Skin epidermis (tissue), 12 donors: ENCODE results near the gene LIME1.
A peak's percentile ranks its signal among the peaks of the same experiment; 100 is the strongest.

Experiments used
- H3K27ac ChIP-seq, 21 experiments: fragments of 200-600 bp; sonication (generic) in 11 of 21; one replicate each; pipeline ENCODE4 v1.5.0; 2020; ENCODE audit warnings: mild to moderate bottlenecking in 3 of 21, inconsistent platforms in 2 of 21, moderate library complexity in 2 of 21
- H3K4me3 ChIP-seq, 7 experiments: fragments of 200-600 bp; sonication (generic) in 2 of 7; one replicate each; pipeline ENCODE4 v1.5.0; 2020; ENCODE audit warnings: inconsistent platforms in 2 of 7, mild to moderate bottlenecking in 2 of 7, moderate library complexity in 1 of 7

Gene LIME1, protein sequence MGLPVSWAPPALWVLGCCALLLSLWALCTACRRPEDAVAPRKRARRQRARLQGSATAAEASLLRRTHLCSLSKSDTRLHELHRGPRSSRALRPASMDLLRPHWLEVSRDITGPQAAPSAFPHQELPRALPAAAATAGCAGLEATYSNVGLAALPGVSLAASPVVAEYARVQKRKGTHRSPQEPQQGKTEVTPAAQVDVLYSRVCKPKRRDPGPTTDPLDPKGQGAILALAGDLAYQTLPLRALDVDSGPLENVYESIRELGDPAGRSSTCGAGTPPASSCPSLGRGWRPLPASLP

DNA sequence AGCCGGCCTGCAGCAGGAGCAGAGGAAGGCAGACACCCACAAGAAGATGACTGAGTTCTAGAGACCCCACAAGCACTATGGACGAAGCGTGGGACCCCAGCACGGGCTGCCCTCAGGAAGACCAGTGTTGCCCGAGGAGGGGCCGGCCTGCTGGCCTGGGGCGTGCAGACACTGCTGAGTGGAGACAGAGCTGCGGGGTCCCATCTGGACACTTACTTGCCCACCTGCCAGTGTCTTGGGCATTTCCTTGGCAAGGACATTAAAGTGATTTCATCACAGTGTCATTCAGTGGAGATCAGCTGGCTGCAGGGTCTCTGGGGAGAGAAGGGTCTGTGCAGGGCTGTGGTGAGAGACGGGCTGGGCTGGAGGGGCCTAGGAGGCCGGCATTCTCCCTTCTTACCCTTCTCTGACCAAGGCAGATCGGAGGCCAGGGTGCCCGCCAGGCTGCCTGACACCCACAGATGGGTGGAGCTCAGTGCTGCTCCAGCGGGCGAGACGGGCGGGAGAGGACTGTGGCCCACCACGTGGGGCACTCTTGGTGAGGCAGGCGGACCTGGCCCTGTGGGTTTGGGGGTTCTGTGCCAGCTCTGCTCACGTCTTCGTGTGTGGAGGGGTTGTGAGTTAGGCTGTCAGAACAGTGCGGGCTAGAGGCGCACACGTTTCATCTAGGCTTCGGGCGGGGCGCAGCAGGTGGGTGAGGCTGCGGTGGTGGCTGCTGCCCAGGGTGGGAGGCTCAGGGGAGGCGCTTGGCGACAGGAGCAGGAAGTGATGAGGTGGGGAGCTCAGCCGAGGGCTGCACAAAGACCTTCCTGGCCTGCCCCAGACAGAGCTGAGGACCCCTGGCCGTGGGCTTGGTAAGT, at the start of gene LIME1:
LIME1 (plus strand) TSS at position 806 of the 860 bp plus-strand sequence. CDS start 886 bp downstream, outside the sequence.
- Histone ChIP-seq H3K27ac (peak within 1 kb of the TSS; percentile 6 to 94 (median 68)), H3K4me3 (peak within 1 kb of the TSS; percentile 32 to 53 (median 41))

DNA sequence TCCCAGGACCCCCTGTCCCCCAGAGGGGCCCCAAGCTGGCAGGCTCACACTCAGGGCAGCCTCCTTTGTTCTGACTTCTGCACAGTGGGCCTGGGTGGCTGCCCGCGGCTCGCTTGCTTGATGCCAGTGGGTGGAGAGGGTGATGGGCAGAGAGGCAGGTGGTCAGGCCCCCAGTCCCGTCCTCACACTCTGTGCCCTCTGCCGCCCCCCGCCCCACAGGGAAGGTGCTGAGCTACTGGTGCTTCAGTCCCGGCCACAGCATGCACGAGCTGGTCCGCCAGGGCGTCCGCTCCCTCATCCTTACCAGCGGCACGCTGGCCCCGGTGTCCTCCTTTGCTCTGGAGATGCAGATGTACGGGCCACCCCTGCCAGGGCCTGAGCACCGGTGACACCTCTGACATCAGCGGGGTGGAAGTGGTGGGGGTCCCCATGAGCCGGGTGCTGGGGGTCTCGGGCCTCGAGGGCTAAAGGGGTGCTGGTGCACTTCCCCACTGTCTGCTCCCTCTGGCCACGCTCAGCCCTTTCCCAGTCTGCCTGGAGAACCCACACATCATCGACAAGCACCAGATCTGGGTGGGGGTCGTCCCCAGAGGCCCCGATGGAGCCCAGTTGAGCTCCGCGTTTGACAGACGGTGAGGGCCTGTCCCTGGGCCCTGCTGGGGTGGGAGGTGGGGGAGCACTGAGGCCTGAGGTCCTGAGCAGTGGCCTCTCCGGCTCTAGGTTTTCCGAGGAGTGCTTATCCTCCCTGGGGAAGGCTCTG, 48.9 kb upstream of the LIME1 start:
- H3K4me3 ChIP-seq = no peak overlapping the region
- peak overlapping the region; percentile 23 to 95 (median 82) for H3K27ac ChIP-seq

DNA sequence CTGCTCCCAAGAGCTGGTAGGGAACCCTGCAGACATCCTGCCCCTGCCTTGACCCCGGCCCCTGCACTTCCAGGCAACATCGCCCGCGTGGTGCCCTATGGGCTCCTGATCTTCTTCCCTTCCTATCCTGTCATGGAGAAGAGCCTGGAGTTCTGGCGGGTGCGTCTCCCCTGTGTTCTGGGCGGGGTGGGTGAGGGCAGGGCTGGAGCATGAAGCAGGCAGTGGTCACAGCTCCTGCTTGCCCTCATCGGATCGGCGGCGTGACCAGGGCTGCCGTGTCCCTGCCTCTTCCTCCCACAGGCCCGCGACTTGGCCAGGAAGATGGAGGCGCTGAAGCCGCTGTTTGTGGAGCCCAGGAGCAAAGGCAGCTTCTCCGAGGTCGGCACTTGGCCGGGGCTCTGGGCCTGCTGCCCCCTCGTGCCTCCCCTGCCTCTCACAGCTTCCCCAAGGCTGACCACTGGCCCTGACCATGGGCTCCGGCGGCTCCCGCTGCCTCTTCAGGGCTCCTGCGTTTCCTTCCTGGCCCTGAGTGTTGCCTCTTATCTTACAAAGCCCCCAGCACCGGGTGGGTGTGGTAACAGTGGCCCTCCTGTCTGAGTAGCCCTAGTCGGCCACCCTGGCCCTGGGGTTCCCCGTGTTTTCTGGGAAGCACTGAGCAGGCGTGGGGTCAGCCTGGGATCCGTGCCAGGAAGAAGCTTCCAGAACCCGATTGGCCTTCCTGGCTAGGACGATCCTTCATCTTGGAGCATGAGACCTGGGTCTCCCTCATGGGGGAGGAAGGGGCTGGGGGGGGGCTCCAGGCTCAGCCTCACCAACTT, 48.0 kb upstream of the LIME1 start:
- H3K4me3 ChIP-seq = no peak overlapping the region
- peak overlapping the region in 17 of 21 experiments; percentile 16 to 95 (median 84) for H3K27ac ChIP-seq

DNA sequence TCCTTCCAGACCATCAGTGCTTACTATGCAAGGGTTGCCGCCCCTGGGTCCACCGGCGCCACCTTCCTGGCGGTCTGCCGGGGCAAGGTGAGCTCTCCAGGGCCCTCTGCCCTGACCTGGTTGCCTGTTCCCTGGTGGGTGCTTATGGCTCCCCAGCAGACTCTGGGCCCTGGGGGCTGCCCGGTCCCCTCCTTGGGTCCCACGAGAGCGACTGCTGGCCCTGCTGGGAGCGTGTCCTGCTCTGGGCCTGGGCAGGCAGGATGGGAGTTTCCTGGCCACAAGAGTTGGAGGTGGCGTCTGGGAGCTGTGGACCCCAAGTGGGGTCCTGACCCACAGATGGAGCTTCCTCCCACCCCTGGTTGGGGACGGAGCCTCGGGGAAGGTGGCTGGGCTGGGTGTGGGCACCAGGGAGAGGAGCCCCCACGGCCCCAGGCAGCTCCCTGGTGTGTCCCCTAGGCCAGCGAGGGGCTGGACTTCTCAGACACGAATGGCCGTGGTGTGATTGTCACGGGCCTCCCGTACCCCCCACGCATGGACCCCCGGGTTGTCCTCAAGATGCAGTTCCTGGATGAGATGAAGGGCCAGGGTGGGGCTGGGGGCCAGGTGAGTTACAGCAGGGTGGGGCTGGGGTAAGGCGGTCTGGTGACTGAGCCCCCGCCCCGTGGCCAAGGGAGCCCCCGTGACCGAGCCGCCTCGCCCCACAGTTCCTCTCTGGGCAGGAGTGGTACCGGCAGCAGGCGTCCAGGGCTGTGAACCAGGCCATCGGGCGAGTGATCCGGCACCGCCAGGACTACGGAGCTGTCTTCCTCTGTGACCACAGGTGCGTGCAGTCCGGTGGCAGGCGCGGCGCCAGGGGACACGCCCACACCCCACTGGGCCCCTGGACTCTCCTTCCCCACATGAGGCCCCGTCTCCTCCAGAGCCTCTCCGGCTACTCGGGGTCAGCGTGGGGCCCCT, 47.1 kb upstream of the LIME1 start:
- Histone ChIP-seq H3K27ac (peak overlapping the region in 13 of 21 experiments; percentile 10 to 95 (median 82)), H3K4me3 (no peak overlapping the region)

DNA sequence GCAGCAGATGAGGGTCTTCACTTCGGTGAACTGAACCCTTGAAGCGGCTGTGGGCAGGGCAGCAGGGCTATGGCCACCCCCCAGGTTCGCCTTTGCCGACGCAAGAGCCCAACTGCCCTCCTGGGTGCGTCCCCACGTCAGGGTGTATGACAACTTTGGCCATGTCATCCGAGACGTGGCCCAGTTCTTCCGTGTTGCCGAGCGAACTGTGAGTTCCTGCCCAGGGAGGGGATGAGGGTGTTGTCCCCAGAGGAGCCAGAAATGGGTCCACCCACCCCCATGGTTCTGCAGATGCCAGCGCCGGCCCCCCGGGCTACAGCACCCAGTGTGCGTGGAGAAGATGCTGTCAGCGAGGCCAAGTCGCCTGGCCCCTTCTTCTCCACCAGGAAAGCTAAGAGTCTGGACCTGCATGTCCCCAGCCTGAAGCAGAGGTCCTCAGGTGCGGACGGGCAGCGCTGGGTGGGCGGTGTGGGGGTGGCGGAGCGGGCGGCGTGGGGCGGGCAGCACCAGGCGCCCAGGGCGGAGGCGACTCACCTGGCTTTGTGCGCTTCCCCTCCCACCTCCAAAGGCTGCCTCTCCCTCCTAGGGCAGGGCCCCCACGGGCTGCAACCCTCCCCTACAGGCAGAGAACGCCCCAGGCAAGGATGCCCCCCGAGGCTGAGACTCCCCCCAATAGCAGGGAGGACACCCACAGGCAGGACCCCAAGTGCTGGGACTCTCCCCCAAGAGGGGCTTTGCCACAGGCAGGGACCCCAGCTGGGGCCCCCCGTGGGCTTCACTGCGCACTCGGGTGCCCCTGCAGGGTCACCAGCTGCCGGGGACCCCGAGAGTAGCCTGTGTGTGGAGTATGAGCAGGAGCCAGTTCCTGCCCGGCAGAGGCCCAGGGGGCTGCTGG, 46.2 kb upstream of the LIME1 start:
- no peak overlapping the region for H3K4me3 ChIP-seq
- H3K27ac ChIP-seq = peak overlapping the region in 8 of 21 experiments; percentile 41 to 95 (median 85)

DNA sequence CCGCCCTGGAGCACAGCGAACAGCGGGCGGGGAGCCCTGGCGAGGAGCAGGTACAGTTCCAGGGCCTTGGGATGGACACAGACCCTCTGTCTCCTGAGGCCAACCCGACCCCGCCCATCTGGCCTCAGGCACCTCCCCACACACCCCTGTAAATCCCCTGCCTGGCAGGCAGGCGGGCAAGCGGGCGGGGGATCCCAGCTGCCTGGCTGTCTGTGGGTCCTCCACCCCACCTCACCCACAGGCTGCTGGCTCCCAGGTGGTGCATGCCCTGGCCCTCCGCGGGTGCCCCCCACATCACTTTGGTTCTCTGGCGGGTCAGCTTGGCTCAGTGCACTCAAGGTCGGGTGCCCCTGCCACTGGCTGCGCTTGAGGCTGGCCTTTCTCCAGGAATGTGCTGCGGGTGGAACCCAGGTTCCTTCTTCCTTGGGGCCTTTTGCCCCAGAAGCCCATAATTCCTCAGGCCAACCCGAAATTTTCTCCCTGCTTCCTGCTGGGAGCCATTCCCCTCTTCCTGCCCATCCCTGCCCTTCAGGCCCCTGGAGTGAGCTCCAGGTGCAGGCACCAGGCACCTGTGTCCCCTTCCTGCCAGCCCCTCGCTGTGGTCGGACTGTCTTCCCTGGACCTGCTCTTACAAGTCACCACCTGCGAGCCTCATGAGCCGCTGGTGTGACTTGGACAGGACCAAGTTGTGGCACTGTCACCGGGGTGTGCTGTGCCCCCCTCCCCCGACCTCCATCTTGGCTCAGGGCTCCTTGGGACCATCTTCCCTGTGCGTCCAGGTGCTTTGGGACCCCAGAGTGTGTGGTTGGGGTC, 45.4 kb upstream of the LIME1 start:
- H3K4me3 ChIP-seq = no peak overlapping the region
- peak overlapping the region in 8 of 21 experiments; percentile 41 to 94 (median 71) for H3K27ac ChIP-seq

DNA sequence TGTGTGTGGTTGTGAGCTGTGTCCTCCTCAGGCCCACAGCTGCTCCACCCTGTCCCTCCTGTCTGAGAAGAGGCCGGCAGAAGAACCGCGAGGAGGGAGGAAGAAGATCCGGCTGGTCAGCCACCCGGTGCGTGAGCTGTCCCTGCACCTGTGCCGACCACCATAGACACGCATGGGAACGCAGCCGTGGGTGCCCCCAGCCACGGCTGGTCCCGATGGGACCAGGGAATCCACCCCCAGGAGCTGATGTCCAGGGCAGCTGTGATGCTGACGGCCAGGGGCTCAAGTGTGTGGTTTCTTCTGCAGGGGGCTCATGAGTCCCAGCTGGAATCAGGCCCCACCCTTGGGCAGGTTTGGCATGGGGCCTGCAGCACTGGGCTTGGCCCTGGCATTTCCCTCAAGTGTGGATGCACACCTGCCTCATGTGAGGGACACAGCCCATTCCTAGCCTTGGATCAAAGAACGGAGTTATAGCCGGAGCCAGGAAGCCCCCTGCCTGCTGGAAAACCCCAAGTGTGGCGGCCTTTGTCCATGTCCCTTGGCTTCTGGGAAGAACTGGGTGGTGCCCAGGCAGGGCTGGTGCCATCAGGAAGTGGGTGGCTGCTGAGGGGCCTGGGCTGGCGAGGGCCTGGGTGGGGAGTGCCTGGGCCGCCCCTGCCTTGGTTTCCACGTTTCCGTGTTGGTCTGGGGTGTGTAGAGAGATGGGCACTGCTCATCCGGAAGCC, 44.6 kb upstream of the LIME1 start:
- peak overlapping the region in 10 of 21 experiments; percentile 33 to 94 (median 66) for H3K27ac ChIP-seq
- H3K4me3 ChIP-seq = no peak overlapping the region

DNA sequence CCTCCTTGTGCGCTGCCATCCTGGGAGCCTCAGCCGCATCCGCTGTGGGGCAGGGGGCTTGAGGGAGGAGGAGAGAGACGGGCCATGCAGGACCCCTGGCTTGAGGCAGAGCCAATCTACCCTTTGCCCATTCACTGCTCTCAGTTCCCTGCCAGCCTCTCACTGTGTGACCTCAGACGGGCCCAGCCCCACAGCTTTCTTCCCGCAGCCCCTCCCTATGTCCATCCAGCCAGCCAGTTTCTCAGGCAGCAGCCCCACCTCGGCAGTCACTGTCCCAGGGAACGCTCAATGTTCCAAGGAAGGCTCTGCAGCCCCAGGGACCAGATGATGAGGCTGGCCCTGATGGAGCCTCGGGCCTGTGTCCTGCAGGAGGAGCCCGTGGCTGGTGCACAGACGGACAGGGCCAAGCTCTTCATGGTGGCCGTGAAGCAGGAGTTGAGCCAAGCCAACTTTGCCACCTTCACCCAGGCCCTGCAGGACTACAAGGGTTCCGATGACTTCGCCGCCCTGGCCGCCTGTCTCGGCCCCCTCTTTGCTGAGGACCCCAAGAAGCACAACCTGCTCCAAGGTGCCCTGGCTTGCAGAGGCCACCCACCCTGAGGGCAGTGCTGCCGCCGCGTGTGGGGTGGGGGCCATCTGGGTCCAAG, 43.9 kb upstream of the LIME1 start:
- H3K27ac ChIP-seq = peak overlapping the region in 10 of 21 experiments; percentile 36 to 94 (median 66)
- no peak overlapping the region for H3K4me3 ChIP-seq

DNA sequence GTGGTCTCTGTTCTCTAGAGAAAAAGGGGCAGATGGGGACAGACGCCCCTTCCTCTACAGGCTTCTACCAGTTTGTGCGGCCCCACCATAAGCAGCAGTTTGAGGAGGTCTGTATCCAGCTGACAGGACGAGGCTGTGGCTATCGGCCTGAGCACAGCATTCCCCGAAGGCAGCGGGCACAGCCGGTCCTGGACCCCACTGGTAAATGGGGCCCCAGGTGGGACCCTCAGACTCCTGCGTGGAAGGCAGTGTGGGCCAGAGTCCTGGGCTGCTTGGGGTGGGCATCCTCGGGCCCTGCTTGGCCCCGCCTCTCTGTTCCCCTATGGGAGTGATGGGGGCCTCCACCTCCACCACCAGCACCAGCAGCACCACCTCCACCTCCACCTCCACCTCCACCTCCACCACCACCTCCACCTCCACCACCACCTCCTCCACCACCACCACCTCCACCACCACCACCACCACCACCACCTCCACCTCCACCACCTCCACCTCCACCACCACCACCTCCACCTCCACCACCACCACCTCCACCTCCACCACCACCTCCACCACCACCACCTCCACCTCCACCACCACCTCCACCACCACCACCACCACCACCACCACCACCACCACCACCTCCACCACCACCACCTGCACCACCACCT, 43.3 kb upstream of the LIME1 start:
- Histone ChIP-seq H3K4me3 (no peak overlapping the region), H3K27ac (peak overlapping the region in 5 of 21 experiments; percentile 10 to 94 (median 73))

DNA sequence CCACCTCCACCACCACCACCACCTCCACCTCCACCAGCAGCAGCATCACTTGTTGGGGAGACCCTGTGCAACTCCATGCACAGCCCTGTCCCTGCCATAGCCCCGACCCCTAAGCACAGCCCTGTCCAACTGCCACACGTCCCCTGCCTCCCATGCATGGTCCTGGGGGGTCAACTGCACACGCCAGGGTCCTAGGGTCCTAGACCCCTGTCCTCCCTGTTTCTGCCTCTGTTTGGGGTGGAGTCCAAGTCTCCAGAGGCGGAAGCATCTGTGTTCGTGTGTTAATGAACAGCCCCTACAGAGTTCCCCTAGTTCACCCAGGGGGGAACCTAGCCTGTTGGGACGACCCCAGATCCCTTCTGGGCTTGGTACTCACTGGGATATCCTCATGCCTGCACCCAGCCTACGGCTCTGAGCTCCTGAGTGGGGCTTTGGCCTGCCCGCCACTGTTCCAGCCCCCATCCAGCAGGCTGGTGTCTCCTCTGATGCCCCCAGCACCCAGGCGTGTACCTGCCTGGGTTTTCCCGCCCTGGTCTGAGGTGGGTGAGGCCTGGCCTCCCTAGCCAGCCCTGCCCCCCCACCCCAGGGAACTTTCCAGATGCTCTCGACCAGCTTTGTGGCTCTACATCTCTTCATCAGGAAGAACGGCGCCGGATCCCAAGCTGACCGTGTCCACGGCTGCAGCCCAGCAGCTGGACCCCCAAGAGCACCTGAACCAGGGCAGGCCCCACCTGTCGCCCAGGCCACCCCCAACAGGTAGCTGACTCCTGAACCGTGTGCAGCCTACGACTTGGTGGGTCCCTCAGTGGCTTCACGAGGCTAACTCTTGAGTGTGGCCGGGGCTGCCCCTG, 42.5 kb upstream of the LIME1 start:
- Histone ChIP-seq H3K27ac (peak overlapping the region in 1 of 21 experiments; percentile 91), H3K4me3 (no peak overlapping the region)

DNA sequence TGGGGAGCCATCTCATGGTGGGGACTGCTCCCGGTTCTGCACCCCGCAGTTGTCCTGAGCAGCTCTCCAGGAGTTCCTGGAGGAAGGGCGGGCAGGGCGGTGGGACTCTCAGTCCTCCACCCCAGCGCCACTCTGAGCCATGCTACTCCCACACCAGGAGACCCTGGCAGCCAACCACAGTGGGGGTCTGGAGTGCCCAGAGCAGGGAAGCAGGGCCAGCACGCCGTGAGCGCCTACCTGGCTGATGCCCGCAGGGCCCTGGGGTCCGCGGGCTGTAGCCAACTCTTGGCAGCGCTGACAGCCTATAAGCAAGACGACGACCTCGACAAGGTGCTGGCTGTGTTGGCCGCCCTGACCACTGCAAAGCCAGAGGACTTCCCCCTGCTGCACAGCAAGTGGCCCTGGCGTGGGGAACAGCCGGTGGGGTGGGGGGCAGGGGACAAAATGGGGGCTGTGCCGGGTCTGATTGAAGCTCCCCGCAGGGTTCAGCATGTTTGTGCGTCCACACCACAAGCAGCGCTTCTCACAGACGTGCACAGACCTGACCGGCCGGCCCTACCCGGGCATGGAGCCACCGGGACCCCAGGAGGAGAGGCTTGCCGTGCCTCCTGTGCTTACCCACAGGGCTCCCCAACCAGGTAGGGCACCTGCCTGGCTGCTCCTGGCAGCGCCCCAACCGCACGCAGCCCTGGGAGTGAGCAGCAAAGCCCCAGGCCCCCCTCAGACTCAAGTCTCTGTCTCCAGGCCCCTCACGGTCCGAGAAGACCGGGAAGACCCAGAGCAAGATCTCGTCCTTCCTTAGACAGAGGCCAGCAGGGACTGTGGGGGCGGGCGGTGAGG, 41.7 kb upstream of the LIME1 start:
- H3K4me3 ChIP-seq = no peak overlapping the region
- H3K27ac ChIP-seq = peak overlapping the region in 8 of 21 experiments; percentile 9 to 96 (median 88)

DNA sequence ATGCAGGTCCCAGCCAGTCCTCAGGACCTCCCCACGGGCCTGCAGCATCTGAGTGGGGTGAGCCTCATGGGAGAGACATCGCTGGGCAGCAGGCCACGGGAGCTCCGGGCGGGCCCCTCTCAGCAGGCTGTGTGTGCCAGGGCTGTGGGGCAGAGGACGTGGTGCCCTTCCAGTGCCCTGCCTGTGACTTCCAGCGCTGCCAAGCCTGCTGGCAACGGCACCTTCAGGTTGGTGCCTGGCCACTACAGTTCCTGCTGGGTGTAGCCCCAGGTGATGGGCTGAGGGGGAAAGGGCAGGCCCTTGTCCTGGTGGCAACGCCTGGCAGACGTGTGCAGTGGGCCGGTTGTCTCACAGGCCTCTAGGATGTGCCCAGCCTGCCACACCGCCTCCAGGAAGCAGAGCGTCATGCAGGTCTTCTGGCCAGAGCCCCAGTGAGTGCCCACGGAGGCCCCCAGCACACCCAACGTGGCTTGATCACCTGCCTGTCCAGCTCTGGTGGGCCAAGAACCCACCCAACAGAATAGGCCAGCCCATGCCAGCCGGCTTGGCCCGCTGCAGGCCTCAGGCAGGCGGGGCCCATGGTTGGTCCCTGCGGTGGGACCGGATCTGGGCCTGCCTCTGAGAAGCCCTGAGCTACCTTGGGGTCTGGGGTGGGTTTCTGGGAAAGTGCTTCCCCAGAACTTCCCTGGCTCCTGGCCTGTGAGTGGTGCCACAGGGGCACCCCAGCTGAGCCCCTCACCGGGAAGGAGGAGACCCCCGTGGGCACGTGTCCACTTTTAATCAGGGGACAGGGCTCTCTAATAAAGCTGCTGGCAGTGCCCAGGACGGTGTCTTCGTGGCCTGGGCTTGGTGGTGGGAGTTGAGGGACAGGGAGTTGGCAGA, 40.8 kb upstream of the LIME1 start:
- H3K4me3 ChIP-seq = no peak overlapping the region
- peak overlapping the region in 13 of 21 experiments; percentile 9 to 96 (median 87) for H3K27ac ChIP-seq
